HepG2 (cell line): ENCODE results near the gene RAB11FIP2. TPM values are rescaled to one million over a fixed set of nuclear protein-coding genes. Genes with fewer than 3 reads are reported as not detected.

ENCODE experiments used
- ATAC-seq: fragments of 200-7000 bp; cut with Tn5 transposase; 3 replicates; pipeline ENCODE4 v1.9.1; 2020; ENCODE audit warnings: mild to moderate bottlenecking, moderate library complexity
- BruUV-seq: library from RNA; stranded (reverse); fragments of 400-500 nt; replicated peaks from 2 replicates; lab custom pipeline; 2021; lab: Mats Ljungman, UMichigan
- CTCF ChIA-PET: fragments of 300-600 bp; formaldehyde crosslinking; extraction: SDS; loops from one replicate; lab custom pipeline; 2021; ENCODE audit warnings: low total read pairs, inconsistent platforms, low intra/inter-chr PET ratio; lab: Yijun Ruan, JAX
- POLR2A ChIA-PET: fragments of 350-600 bp; sonication (Branson Sonifier 250); formaldehyde crosslinking; loops from one replicate; lab custom pipeline; 2020; ENCODE audit warnings: antibody characterized with exemption, inconsistent platforms; lab: Yijun Ruan, JAX
- DNase-seq: peaks from one replicate; pipeline ENCODE4 v3.0.0-alpha.2; 2015; ENCODE audit warnings: low spot score
- FAIRE-seq: peaks from 3 replicates; lab custom pipeline; 2011; peaks lifted over from hg19 to GRCh38; lab: Jason Lieb, UNC
- H2AFZ ChIP-seq: one replicate; pipeline ENCODE4 v1.6.1; 2011; ENCODE audit warnings: low read length, inconsistent platforms
- H3K27ac ChIP-seq: fragments of 300-600 bp; 3 replicates; pipeline ENCODE4 v1.8.0; 2011; ENCODE audit warnings: mixed run types, mild to moderate bottlenecking, mixed read lengths, low read length, inconsistent platforms; ENCODE audit not compliant: insufficient read depth; ENCODE audit errors: extremely low read length
- H3K27me3 ChIP-seq, 2 experiments: fragments of 200-600 bp in 1 of 2; 2 replicates in 1 of 2; 3 replicates in 1 of 2; pipeline versions ENCODE4 v1.6.0 to v1.8.0; 2011; ENCODE audit warnings: low read length in 2 of 2, mild to moderate bottlenecking in 2 of 2, moderate library complexity in 2 of 2, inconsistent platforms in 1 of 2; ENCODE audit not compliant: insufficient read depth in 2 of 2, control insufficient read depth in 1 of 2
- H3K36me3 ChIP-seq, 2 experiments: fragments of 200-600 bp in 1 of 2; replicated peaks in 1 of 2; 2 replicates in 1 of 2; 3 replicates in 1 of 2; pipeline versions ENCODE4 v1.5.1 to v1.8.0; 2011; ENCODE audit warnings: low read length in 2 of 2, inconsistent platforms in 1 of 2; ENCODE audit not compliant: insufficient read depth in 2 of 2, control insufficient read depth in 1 of 2
- H3K4me1 ChIP-seq: 2 replicates; pipeline ENCODE4 v1.5.1; 2012; ENCODE audit warnings: low read length, inconsistent platforms; ENCODE audit not compliant: insufficient read depth
- H3K4me2 ChIP-seq: 2 replicates; pipeline ENCODE4 v1.6.0; 2011; ENCODE audit warnings: low read depth, low read length, inconsistent platforms
- H3K4me3 ChIP-seq, 3 experiments: fragments of 200-600 bp in 1 of 3; sonication (generic), shearing (Covaris generic) in 1 of 3; replicated peaks in 1 of 3; 2 replicates each; pipeline ENCODE4 v1.5.1; 2011 to 2016; ENCODE audit warnings: low read length in 3 of 3, inconsistent platforms in 2 of 3, low read depth in 2 of 3, mild to moderate bottlenecking in 2 of 3, control low read depth in 1 of 3, mixed read lengths in 1 of 3; ENCODE audit not compliant: insufficient read depth in 1 of 3
- H3K79me2 ChIP-seq: one replicate; pipeline ENCODE4 v1.6.1; 2011; ENCODE audit warnings: low read length, inconsistent platforms; ENCODE audit not compliant: insufficient read depth
- H3K9ac ChIP-seq: 2 replicates; pipeline ENCODE4 v1.6.0; 2011; ENCODE audit warnings: mild to moderate bottlenecking, low read depth, low read length, inconsistent platforms; ENCODE audit not compliant: insufficient read depth
- H3K9me3 ChIP-seq: 2 replicates; pipeline ENCODE4 v1.5.1; 2012; ENCODE audit warnings: mild to moderate bottlenecking, low read length
- H4K20me1 ChIP-seq: 2 replicates; pipeline ENCODE4 v1.6.0; 2011; ENCODE audit warnings: inconsistent platforms, mild to moderate bottlenecking, low read length, moderate library complexity; ENCODE audit not compliant: insufficient read depth
- EZH2 ChIP-seq: conservative IDR thresholded peaks from 2 replicates; pipeline ENCODE4 v1.6.1; 2012; ENCODE audit warnings: mild to moderate bottlenecking, low read depth, low read length, moderate library complexity
- FOXO1 ChIP-seq: sonication (generic); formaldehyde crosslinking; IDR thresholded peaks from 2 replicates; pipeline ENCODE4 v1.4.0; 2020; ENCODE audit warnings: missing genetic modification reagents
- NBN ChIP-seq: fragments of 450-650 bp; conservative IDR thresholded peaks from 2 replicates; pipeline ENCODE4 v1.6.1; 2017
- PHF8 ChIP-seq: sonication (generic); formaldehyde crosslinking; IDR thresholded peaks from 2 replicates; pipeline ENCODE4 v1.5.0; 2020; ENCODE audit warnings: missing genetic modification reagents
- WIZ ChIP-seq: sonication (generic); formaldehyde crosslinking; IDR thresholded peaks from 2 replicates; pipeline ENCODE4 v1.5.1; 2020; ENCODE audit warnings: mild to moderate bottlenecking, missing genetic modification reagents
- ZBTB3 ChIP-seq: sonication (generic); formaldehyde crosslinking; IDR thresholded peaks from 2 replicates; pipeline ENCODE4 v1.4.0; 2020; ENCODE audit warnings: low read depth, mild to moderate bottlenecking, moderate library complexity, missing genetic modification reagents, borderline replicate concordance
- ZNF251 ChIP-seq: sonication (generic); formaldehyde crosslinking; IDR thresholded peaks from 2 replicates; pipeline ENCODE4 v1.9.0; 2021; ENCODE audit warnings: mild to moderate bottlenecking, missing genetic modification reagents
- ZNF34 ChIP-seq: sonication (generic); formaldehyde crosslinking; IDR thresholded peaks from 2 replicates; pipeline ENCODE4 v1.4.0; 2020; ENCODE audit warnings: mild to moderate bottlenecking, missing genetic modification reagents, borderline replicate concordance
- ZNF547 ChIP-seq: sonication (generic); formaldehyde crosslinking; IDR thresholded peaks from 2 replicates; pipeline ENCODE4 v1.5.1; 2020; ENCODE audit warnings: mild to moderate bottlenecking, missing genetic modification reagents
- ZNF737 ChIP-seq: sonication (generic); formaldehyde crosslinking; IDR thresholded peaks from 2 replicates; pipeline ENCODE4 v1.5.0; 2020; ENCODE audit warnings: missing genetic modification reagents, mild to moderate bottlenecking, borderline replicate concordance
- WGBS: methylation state at CpG from one replicate; pipeline ENCODE4 v1.1.6; 2017; ENCODE audit warnings: low lambda C conversion rate; 5-methylcytosine and 5-hydroxymethylcytosine counted together
- in situ Hi-C: cut with HindIII; loops from 2 replicates; pipeline ENCODE4 v1.10.0; 2017; ENCODE audit warnings: low pct_unique_long_range_greater_than_20kb; ENCODE audit not compliant: extremely low pct_ligation_motif_present
- intact Hi-C: fragments of 100-400 bp; cut with micrococcal nuclease; formaldehyde crosslinking; loops from one replicate; pipeline ENCODE4 v1.10.0; 2022; ENCODE audit not compliant: unreplicated experiment
- polyA plus RNA-seq, 8 experiments: library from polyadenylated mRNA; depleted of rRNA in 3 of 8; stranded (reverse) in 7 of 8; unstranded in 1 of 8; fragments of >200 nt; fragmentation: Illumina TruSeq in 4 of 8; extraction: Trizol in 4 of 8; gene quantifications; 2 replicates each; pipeline versions ENCODE4 v1.2.1 to v1.2.3, GENCODE V29; 2011 to 2016; ENCODE audit warnings: low read depth in 4 of 8, missing spikeins in 1 of 8, mixed read lengths in 1 of 8; ENCODE audit not compliant: insufficient read depth in 1 of 8
- total RNA-seq, 5 experiments: library from RNA; depleted of rRNA; stranded (reverse); fragments of >200 nt; fragmentation: Illumina TruSeq; extraction: Trizol; gene quantifications; 2 replicates each; pipeline ENCODE4 v1.2.3, GENCODE V29; 2016; ENCODE audit warnings: low read depth in 1 of 5
- TF ChIP-seq, protein P1 (sequence below): sonication (generic); formaldehyde crosslinking; IDR thresholded peaks from 2 replicates; pipeline ENCODE4 v1.5.1; 2020; ENCODE audit warnings: mild to moderate bottlenecking, missing genetic modification reagents, borderline replicate concordance
- TF ChIP-seq, protein P2 (sequence below): sonication (generic); formaldehyde crosslinking; IDR thresholded peaks from 2 replicates; pipeline ENCODE4 v1.4.0; 2020; ENCODE audit warnings: missing genetic modification reagents
- TF ChIP-seq, protein P3 (sequence below): sonication (generic); formaldehyde crosslinking; IDR thresholded peaks from 2 replicates; pipeline ENCODE4 v1.4.0; 2020; ENCODE audit warnings: missing genetic modification reagents, borderline replicate concordance
- TF ChIP-seq, protein P4 (sequence below): sonication (generic); formaldehyde crosslinking; IDR thresholded peaks from 2 replicates; pipeline ENCODE4 v1.8.0; 2022; ENCODE audit warnings: missing genetic modification reagents, mild to moderate bottlenecking, inconsistent platforms, borderline replicate concordance

Gene RAB11FIP2
- total and polyA plus RNA-seq, 2 of the 13 experiments (the other 11 are each of a cell fraction or from before 2014, with no cell fraction given), result 4.7 to 13.0 TPM

DNA sequence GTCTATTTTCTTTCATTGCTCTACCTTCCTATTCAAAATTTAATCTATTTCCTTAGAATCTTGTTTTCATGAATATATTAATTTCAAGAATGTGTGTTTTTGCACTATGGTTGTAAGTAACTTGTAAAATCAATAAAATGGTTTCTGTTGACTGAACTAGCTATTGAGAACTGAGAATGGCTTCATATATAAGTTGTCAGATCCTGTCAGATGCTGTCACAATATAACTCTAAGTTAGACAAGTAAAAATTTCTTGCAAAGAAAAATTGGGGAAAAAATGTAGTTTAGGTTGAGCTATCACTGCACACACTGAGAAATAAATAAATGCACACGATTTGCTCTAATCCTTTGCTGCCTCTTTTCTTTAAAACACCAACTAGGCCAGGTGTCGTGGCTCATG is 89.8 kb downstream of the RAB11FIP2 start:
- H3K9me3 ChIP-seq, result no peaks in the 10 kb centered on the region
- no peaks in the 10 kb centered on the region for H4K20me1 ChIP-seq
- 0 out of 2 replicates have a peak, but pooled peaks cover 6% of the 10 kb centered on the region for H3K4me1 ChIP-seq
- BruUV-seq, result no TSS peak
- DNase-seq (no peak), FAIRE-seq (no peak), ATAC-seq (no peak)
- in situ Hi-C loops (no loop called here), intact Hi-C loops (no loop called here)
- no peaks in the 10 kb centered on the region for H3K36me3 ChIP-seq
- H3K79me2 ChIP-seq, result no peaks in the 10 kb centered on the region
- no peak overlapping the region for H3K4me3 ChIP-seq
- no peak overlapping the region for H3K4me2 ChIP-seq
- H3K27me3 ChIP-seq, result peaks cover 0 to 8% of the 10 kb centered on the region in 2 experiments; a peak in 2 of 5 replicates
- H3K27ac ChIP-seq, result no peak overlapping the region
- WGBS, result 3% methylated on average over 2 of the region's 2 CpGs
- ChIA-PET CTCF (no interaction called here), POLR2A (no interaction called here)
- no peak overlapping the region for H3K9ac ChIP-seq
- no peak overlapping the region for H2AFZ ChIP-seq
- TF ChIP-seq WIZ (CRISPR knock-in tag) (no peak), ZNF547 (no peak), ZNF34 (CRISPR knock-in tag) (no peak), ZNF737 (CRISPR knock-in tag) (no peak), EZH2 (no peak), FOXO1 (no peak), ZBTB3 (CRISPR knock-in tag) (no peak), PHF8 (CRISPR knock-in tag) (no peak), NBN (no peak), ZNF251 (no peak)
- TF ChIP-seq, protein P1, sequence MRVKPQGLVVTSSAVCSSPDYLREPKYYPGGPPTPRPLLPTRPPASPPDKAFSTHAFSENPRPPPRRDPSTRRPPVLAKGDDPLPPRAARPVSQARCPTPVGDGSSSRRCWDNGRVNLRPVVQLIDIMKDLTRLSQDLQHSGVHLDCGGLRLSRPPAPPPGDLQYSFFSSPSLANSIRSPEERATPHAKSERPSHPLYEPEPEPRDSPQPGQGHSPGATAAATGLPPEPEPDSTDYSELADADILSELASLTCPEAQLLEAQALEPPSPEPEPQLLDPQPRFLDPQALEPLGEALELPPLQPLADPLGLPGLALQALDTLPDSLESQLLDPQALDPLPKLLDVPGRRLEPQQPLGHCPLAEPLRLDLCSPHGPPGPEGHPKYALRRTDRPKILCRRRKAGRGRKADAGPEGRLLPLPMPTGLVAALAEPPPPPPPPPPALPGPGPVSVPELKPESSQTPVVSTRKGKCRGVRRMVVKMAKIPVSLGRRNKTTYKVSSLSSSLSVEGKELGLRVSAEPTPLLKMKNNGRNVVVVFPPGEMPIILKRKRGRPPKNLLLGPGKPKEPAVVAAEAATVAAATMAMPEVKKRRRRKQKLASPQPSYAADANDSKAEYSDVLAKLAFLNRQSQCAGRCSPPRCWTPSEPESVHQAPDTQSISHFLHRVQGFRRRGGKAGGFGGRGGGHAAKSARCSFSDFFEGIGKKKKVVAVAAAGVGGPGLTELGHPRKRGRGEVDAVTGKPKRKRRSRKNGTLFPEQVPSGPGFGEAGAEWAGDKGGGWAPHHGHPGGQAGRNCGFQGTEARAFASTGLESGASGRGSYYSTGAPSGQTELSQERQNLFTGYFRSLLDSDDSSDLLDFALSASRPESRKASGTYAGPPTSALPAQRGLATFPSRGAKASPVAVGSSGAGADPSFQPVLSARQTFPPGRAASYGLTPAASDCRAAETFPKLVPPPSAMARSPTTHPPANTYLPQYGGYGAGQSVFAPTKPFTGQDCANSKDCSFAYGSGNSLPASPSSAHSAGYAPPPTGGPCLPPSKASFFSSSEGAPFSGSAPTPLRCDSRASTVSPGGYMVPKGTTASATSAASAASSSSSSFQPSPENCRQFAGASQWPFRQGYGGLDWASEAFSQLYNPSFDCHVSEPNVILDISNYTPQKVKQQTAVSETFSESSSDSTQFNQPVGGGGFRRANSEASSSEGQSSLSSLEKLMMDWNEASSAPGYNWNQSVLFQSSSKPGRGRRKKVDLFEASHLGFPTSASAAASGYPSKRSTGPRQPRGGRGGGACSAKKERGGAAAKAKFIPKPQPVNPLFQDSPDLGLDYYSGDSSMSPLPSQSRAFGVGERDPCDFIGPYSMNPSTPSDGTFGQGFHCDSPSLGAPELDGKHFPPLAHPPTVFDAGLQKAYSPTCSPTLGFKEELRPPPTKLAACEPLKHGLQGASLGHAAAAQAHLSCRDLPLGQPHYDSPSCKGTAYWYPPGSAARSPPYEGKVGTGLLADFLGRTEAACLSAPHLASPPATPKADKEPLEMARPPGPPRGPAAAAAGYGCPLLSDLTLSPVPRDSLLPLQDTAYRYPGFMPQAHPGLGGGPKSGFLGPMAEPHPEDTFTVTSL, result no peak
- TF ChIP-seq, protein P2, sequence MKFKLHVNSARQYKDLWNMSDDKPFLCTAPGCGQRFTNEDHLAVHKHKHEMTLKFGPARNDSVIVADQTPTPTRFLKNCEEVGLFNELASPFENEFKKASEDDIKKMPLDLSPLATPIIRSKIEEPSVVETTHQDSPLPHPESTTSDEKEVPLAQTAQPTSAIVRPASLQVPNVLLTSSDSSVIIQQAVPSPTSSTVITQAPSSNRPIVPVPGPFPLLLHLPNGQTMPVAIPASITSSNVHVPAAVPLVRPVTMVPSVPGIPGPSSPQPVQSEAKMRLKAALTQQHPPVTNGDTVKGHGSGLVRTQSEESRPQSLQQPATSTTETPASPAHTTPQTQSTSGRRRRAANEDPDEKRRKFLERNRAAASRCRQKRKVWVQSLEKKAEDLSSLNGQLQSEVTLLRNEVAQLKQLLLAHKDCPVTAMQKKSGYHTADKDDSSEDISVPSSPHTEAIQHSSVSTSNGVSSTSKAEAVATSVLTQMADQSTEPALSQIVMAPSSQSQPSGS (CRISPR knock-in tag), result no peak
- TF ChIP-seq, protein P3, sequence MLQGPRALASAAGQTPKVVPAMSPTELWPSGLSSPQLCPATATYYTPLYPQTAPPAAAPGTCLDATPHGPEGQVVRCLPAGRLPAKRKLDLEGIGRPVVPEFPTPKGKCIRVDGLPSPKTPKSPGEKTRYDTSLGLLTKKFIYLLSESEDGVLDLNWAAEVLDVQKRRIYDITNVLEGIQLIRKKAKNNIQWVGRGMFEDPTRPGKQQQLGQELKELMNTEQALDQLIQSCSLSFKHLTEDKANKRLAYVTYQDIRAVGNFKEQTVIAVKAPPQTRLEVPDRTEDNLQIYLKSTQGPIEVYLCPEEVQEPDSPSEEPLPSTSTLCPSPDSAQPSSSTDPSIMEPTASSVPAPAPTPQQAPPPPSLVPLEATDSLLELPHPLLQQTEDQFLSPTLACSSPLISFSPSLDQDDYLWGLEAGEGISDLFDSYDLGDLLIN, result no peak
- TF ChIP-seq, protein P4, sequence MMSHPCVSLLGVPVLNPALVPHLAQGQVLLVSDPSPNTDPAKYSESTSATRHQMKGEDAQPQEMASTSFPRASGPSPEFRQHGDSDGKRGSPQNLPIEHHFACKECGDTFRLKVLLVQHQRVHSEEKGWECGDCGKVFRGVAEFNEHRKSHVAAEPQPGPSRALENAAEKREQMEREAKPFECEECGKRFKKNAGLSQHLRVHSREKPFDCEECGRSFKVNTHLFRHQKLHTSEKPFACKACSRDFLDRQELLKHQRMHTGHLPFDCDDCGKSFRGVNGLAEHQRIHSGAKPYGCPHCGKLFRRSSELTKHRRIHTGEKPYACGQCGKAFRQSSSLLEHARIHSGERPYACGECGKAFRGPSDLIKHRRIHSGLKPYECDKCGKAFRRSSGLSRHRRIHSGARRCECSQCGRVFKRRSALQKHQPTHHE, result no peak
